ACHN (cell line): ENCODE data around the gene AKTIP.
"Not testable (repeated sequence)": the region's sequence is repeated elsewhere in the genome, so short reads cannot be mapped to it uniquely, and the experiment has no call there.

ENCODE experiments used
- DNase-seq: peaks from one replicate; pipeline ENCODE4 v3.0.0-alpha.2; 2015
- in situ Hi-C: cut with HindIII; loops from 2 replicates; pipeline ENCODE4 v1.10.0; 2017; ENCODE audit warnings: low sequenced_read_pairs, low pct_ligation_motif_present, low pct_unique_long_range_greater_than_20kb

The AKTIP gene

DNA sequence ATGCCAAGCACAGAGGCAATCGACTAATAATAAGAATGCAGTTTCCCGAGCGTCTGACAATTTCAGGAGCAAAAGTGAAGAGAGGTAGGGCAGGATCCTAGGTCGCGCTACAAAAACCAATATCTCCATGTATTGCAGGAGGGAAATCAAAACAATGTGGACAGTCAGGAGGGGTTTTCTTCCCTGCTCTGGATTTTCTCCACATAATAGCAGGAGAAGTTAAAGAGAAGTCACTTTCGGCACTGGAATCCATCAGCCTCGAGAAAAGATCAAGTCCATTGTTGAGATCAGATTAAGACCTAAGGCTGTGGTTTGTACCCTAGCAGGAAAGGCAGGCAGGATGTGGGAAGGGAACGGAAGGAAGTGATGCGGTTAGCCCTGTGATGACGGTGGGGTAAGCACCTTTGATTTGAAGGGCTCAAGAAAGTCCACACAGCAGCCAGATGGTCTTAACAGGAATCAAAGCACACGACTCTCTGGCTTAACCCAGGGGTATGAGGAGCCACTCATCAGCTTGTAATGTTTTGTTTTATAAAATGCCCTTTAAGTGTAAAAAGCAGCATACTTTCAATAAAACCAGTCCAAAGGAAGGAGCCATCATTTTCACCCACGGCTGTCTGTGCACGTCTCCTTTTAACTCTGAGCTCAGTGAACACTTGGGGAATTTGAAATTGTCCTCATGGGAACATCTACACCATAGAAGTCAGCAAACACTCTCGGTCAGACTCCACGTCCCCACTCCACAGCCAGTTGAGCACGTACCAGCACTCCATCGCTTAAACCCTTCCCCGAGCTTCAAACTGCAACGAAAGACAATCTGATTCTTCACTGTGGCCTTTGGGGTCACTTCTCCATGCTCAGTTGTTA lies 15.8 kb upstream of the AKTIP start:
- DNase-seq = no peak

GRCh38 chr16:53517851-53518250 lies 14.8 kb upstream of the AKTIP start:
- DNase-seq = no peak
- in situ Hi-C loops = no loop called here

More for the DNA sequence above, 15.8 kb upstream of the AKTIP start:
- in situ Hi-C loops = no loop called here

DNA sequence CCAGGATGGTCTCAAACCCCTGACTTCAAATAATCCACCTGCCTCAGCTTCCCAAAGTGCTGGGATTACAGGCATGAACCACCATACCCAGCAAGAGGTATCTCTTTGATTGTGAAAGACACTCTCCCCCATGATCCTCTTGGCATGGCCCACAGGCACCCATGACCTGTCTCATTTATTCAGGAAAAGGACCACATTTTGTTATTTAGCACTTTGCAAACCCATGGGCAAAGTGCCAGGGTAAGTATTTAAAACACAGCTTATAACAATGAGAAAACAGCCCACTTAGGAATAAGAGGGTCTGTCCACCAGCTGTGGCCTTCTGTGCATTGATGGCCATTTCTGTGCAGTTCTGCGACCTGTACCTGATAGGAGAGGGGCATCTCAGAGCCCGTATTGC lies 12.8 kb upstream of the AKTIP start:
- in situ Hi-C loops = no loop called here
- no peak for DNase-seq

DNA sequence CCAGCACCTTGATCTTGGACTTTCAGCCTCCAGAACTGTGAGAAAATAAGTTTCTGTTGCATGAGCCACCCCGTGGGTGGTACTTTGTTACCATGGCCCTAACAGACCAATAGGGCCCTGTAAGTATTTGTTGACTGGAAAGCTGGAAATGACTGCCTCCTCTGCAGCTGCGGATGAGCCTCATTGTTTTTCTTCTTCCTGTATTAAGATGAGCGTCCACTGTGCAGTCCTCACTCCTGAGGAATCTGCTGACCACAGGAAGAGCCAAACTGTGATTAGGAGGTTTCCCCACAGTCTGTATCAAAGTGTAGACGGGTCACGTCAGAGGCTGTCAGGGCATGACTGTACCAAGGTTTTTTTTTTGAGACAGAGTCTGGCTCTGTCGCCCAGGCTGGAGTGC lies 12.2 kb upstream of the AKTIP start:
- in situ Hi-C loops = no loop called here
- no peak for DNase-seq

GRCh38 chr16:53512795-53513194 lies 9.8 kb upstream of the AKTIP start:
- DNase-seq, in situ Hi-C loops: not testable (repeated sequence)

DNA sequence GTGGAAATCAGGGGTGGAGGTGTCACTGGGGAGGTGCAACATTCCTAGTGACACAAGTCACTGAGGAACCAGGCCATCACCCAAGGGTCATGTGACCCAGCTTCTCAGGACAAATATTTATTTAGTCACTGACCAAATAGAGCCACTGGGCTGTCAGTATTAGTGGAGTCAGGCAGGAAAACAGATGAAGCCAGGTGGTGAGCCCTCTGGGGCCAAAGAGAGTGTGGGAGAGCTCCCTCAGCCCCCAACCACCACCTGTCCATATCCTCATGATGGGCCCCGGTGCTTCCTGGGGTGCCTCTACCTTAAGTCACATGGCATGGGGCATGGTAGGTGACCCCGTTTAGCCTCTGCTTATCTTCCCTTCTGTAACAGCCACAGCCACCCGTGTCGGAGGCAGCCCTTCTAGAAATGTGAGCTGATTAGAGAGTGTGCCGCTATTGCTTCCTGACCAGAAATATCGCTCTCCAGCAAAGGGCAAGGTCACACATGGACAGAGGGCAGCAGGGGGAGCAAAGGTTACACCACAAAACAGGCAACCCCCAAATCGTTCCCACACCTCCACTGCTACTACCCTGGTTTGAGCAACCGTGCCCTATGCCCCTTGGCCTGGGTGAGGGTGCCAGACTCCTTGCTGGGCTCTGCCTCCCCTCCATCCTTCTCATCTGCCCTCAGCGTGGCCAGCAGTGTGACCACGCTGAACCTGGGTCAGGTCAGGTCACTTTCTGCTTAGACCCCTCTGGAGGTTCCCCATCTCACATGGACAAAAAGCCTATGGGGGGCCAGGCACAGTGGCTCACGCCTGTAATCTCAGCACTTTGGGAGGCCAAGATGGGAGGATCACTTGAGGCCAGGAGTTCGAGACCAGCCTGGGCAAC lies 8.6 kb upstream of the AKTIP start:
- no peak for DNase-seq
- in situ Hi-C loops = no loop called here

DNA sequence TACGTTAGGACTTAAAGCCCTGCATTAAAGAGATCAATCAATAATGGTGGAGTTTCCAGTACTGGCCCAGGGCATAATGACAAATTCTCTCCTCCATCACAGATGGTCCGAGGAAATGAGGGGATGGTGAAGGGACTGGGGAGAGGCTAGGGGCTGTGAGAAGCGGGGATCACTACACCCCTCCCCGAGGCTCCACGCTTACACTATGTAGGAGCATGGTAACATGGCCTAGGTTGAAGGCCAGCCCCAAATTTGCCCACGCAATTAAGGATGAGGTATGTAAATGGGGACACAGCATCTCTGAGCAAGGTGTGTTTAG lies 8.0 kb upstream of the AKTIP start:
- in situ Hi-C loops = no loop called here
- no peak for DNase-seq

GRCh38 chr16:53510704-53511070 lies 7.7 kb upstream of the AKTIP start:
- in situ Hi-C loops = no loop called here
- no peak for DNase-seq

- peak; percentile 73 for DNase-seq
- in situ Hi-C loops = no loop called here
Measured at GRCh38 chr16:53509906-53510703, 7.1 kb upstream of the AKTIP start.

DNA sequence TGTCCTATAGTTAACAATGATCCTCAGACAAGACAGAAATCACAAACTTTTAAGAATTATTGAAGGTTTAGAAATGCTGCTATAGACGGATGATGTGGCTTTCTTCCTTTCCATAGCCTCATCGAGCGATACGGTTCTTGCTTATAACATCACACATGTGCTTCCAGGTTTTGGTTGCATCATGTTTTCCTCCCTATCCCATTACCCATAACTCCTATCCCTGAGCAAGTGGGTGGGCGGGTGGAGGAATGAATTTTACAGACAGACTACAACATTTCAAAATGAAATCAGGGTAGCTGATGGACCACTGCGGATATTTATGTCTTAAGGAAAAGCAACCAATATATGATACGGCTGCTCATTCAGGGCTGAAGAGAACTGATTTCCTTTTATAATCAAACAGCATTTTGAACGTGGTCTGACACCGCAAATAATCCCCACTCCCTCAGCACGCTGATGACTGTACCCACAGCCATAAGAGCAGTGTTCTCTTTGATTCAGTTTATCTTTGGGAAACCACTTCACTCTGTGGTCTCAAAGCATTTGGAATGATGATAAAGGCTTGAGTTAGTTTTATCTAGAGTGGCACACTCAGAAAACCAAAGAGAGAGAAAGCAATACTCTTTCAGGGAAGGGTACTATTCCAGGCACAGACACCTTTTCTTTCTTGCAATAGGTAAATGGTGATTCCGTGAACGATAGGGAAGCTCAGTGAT lies 4.6 kb upstream of the AKTIP start:
- no peak for DNase-seq

DNA sequence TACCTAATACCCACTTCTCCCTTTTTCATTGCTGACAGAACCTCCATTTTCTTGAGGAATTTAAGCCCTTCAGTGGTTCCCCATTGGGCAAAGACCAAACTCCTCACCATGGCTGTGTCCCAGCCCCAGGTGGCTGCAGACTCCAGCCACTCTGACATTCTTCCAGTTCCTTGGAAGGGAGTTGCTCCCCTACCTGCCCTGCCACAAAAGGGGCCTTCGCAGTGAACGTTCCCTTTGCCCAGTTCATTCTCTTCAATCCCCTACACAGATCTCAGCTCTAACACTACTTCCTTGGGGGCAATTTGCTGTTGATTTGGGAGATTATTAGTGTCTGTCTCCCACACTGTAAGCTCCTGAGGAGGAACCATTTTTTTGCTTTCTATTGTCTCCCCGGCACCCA lies 3.2 kb upstream of the AKTIP start:
- in situ Hi-C loops = no loop called here
- no peak for DNase-seq

More for the DNA sequence above, 4.6 kb upstream of the AKTIP start:
- in situ Hi-C loops = no loop called here

GRCh38 chr16:53504665-53505064 lies 1.7 kb upstream of the AKTIP start:
- in situ Hi-C loops = no loop called here
- peak; percentile 78 for DNase-seq

- in situ Hi-C loops = no loop called here
- peak; percentile 81 for DNase-seq
Measured at GRCh38 chr16:53503991-53504663, 1.1 kb upstream of the AKTIP start.

DNA sequence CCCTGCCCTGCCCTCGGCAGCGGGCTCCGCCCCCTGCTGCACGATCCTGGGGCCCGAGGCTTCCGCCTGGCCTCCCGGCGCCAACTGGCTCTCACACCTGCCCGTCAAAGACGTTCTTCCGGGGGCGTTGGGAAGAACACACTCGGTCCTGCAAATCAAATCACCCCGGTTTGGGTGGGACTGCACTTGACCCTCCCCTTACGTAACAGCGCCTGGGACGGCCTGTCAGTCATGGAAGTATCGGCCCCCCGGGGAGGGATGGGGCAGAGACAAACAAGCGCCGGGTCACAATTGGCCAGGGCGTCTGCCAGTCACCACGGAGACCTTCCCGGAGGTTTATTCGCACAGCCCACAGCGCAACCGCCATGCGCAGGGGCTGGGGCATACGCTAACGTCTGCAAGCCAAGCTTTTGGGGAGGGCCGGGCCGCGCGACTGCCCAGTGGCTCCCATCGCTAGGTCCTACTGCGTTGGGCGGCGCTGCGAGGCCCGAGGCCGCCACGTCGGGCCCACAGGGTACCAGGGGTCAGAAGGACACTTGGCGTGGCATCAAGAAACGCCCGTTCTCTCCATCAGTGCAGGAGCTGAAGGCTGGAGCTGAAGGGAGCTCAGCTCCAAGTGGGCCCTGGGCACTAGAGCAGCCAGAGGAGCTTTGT lies 388 bp upstream of the AKTIP start:
- in situ Hi-C loops = no loop called here
- peak; percentile 100 for DNase-seq

DNA sequence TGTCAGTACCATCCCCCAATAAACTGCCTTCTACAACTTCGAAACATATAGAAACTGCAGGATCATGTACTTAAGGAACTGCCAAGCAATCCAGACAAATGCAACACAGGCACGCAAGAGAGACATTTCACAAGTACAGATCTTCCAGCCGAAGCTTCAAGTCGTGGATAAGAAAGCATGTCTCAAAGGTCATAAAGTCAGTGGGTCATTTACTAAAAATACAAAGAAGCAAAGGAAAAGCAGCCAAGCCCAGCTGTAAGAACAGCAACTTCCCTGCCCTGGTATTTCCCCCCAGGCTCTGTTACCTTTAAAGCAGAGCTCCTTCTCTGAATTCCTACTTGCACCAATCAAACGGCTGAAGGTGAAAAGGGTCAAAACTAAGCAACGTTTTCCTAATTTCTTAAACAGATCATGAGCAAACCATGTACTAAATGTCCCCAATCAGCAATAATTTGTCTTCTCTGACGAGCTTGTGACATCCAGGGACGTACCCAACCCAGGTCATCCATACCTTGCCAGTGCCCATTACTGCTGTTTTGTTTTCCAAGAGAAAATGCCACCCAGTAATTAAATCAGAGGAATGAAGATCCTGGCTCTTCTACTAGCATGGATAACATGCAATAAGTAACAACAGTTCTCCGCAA lies 1.7 kb downstream of the AKTIP start:
- in situ Hi-C loops = no loop called here
- no peak for DNase-seq

DNA sequence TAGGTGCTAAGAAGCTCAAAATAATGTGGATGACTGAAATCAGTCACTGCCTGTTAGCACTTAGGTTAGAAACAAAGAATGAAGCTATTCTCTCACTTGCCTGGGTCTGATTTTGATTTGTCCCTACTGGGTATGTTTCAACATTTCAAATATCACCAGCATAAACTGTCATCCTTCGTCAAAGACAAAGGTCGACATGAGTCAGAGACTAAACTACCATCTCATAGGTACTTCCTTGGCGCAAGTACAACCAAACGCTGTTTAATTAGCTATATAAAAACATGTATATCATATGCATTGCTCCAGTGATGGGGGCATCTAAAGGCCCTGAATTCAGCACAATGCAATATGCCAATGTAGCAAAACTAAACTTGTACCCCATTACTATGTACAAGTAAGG lies 4.0 kb downstream of the AKTIP start:
- DNase-seq = no peak

DNA sequence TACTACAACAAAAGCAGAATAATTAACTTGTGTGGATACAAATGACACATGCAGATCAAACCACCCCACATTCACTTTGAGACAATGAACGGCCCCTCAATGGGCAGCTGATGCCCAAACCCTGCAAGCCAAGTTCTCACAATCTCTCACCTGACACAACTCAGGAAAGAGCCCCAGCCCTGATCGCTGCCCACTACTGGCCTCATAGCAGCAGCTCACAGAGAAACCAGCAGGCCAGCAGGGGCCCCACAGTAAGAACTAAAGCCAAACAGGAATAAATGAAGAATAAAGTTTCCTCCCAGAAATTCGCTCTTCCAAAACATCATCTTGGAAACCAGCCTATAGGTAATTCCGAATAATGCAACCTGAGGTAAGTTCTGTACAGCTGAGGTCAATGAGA lies 7.7 kb downstream of the AKTIP start:
- DNase-seq = peak; percentile 19
- in situ Hi-C loops = no loop called here

More for the DNA sequence above, 4.0 kb downstream of the AKTIP start:
- in situ Hi-C loops = no loop called here
